WTC11 (cell line): ENCODE data around the gene FPR1. TPM values are rescaled to one million over a fixed set of nuclear protein-coding genes. Genes with fewer than 3 reads are reported as not detected.
A peak's percentile ranks its signal among the peaks of the same experiment; 100 is the strongest.

Source experiments
- ATAC-seq: fragments of 200-7000 bp; cut with Tn5 transposase; 2 replicates; pipeline ENCODE4 v1.10.0; 2021; ENCODE audit warnings: mild to moderate bottlenecking, moderate library complexity
- CTCF ChIA-PET: fragments of 300-600 bp; sonication (Branson Sonifier 250); formaldehyde crosslinking; loops from one replicate; lab custom pipeline; 2021; ENCODE audit warnings: antibody characterized with exemption; lab: Charles Lee
- POLR2A ChIA-PET: fragments of 350-600 bp; sonication (Branson Sonifier 250); formaldehyde crosslinking; loops from one replicate; lab custom pipeline; 2021; ENCODE audit warnings: antibody characterized with exemption; lab: Charles Lee
- DNase-seq: peaks from one replicate; pipeline ENCODE4 v3.0.0; 2021; ENCODE audit warnings: low spot score
- H3K27ac Mint-ChIP-seq: 2 replicates; pipeline ENCODE4 v1.8.0; 2021; ENCODE audit warnings: mixed read lengths
- H3K27me3 Mint-ChIP-seq: 2 replicates; pipeline ENCODE4 v1.8.0; 2021; ENCODE audit warnings: low read depth, mild to moderate bottlenecking, moderate library complexity, mixed read lengths
- H3K36me3 Mint-ChIP-seq: 2 replicates; pipeline ENCODE4 v1.8.0; 2021; ENCODE audit warnings: mixed read lengths
- H3K4me1 Mint-ChIP-seq: 2 replicates; pipeline ENCODE4 v1.8.0; 2022; ENCODE audit warnings: mixed read lengths
- H3K4me3 Mint-ChIP-seq: 2 replicates; pipeline ENCODE4 v1.8.0; 2021; ENCODE audit warnings: mild to moderate bottlenecking, moderate library complexity, mixed read lengths
- H3K9me3 Mint-ChIP-seq: 2 replicates; pipeline ENCODE4 v1.8.0; 2021; ENCODE audit warnings: mixed read lengths
- ATF2 ChIP-seq: sonication (generic); formaldehyde crosslinking; IDR thresholded peaks from 2 replicates; pipeline ENCODE4 v1.8.1; 2022; ENCODE audit warnings: low read depth, missing genetic modification reagents, borderline replicate concordance
- CREM ChIP-seq: sonication (generic); formaldehyde crosslinking; IDR thresholded peaks from 2 replicates; pipeline ENCODE4 v1.8.1; 2022; ENCODE audit warnings: mild to moderate bottlenecking, missing genetic modification reagents, moderate library complexity
- E2F4 ChIP-seq: sonication (generic); formaldehyde crosslinking; IDR thresholded peaks from 2 replicates; pipeline ENCODE4 v1.8.1; 2022; ENCODE audit warnings: low read depth, mild to moderate bottlenecking, moderate library complexity, missing genetic modification reagents, borderline replicate concordance
- GRHL2 ChIP-seq: fragments of 250-450 bp; sonication (Bioruptor Pico); IDR thresholded peaks from 2 replicates; pipeline ENCODE4 v1.8.0; 2022; ENCODE audit warnings: mild to moderate bottlenecking, moderate library complexity; ENCODE audit not compliant: insufficient replicate concordance, severe bottlenecking
- HMGXB4 ChIP-seq: sonication (generic); formaldehyde crosslinking; IDR thresholded peaks from 2 replicates; pipeline ENCODE4 v1.8.1; 2023; ENCODE audit warnings: mild to moderate bottlenecking, moderate library complexity, missing genetic modification reagents
- JAZF1 ChIP-seq: fragments of 250-450 bp; sonication (Bioruptor Pico); IDR thresholded peaks from 2 replicates; pipeline ENCODE4 v1.9.0; 2021; ENCODE audit warnings: moderate library complexity, mild to moderate bottlenecking, inconsistent platforms
- NFATC4 ChIP-seq: fragments of 250-450 bp; sonication (Bioruptor Pico); IDR thresholded peaks from 2 replicates; pipeline ENCODE4 v1.9.0; 2021; ENCODE audit warnings: mild to moderate bottlenecking
- NR3C1 ChIP-seq: sonication (generic); formaldehyde crosslinking; conservative IDR thresholded peaks from 2 replicates; pipeline ENCODE4 v1.8.1; 2023; ENCODE audit warnings: low read depth, mild to moderate bottlenecking, missing genetic modification reagents
- PREB ChIP-seq: sonication (generic); formaldehyde crosslinking; IDR thresholded peaks from 2 replicates; pipeline ENCODE4 v1.8.1; 2022; ENCODE audit warnings: mild to moderate bottlenecking, missing genetic modification reagents, moderate library complexity, borderline replicate concordance
- RELA ChIP-seq: sonication (generic); formaldehyde crosslinking; IDR thresholded peaks from 2 replicates; pipeline ENCODE4 v1.8.1; 2022; ENCODE audit warnings: missing genetic modification reagents, mild to moderate bottlenecking, borderline replicate concordance
- SMAD3 ChIP-seq: sonication (generic); formaldehyde crosslinking; IDR thresholded peaks from 2 replicates; pipeline ENCODE4 v1.8.0; 2022; ENCODE audit warnings: missing genetic modification reagents, mild to moderate bottlenecking, borderline replicate concordance
- TCF7 ChIP-seq: sonication (generic); formaldehyde crosslinking; IDR thresholded peaks from 2 replicates; pipeline ENCODE4 v1.8.0; 2022; ENCODE audit warnings: mild to moderate bottlenecking, low read depth, missing genetic modification reagents, moderate library complexity
- TEAD1 ChIP-seq: sonication (generic); formaldehyde crosslinking; IDR thresholded peaks from 2 replicates; pipeline ENCODE4 v1.8.0; 2022; ENCODE audit warnings: mild to moderate bottlenecking, missing genetic modification reagents
- TP53 ChIP-seq: sonication (generic); formaldehyde crosslinking; IDR thresholded peaks from 2 replicates; pipeline ENCODE4 v1.8.1; 2023; ENCODE audit warnings: mild to moderate bottlenecking, missing genetic modification reagents
- ZBTB21 ChIP-seq: sonication (generic); formaldehyde crosslinking; IDR thresholded peaks from 2 replicates; pipeline ENCODE4 v1.8.1; 2023; ENCODE audit warnings: mild to moderate bottlenecking, missing genetic modification reagents, borderline replicate concordance
- ZNF121 ChIP-seq: sonication (generic); formaldehyde crosslinking; IDR thresholded peaks from 2 replicates; pipeline ENCODE4 v1.8.0; 2023; ENCODE audit warnings: missing genetic modification reagents
- ZNF232 ChIP-seq: sonication (generic); formaldehyde crosslinking; IDR thresholded peaks from 2 replicates; pipeline ENCODE4 v1.8.0; 2022; ENCODE audit warnings: mild to moderate bottlenecking, missing genetic modification reagents
- ZNF416 ChIP-seq: fragments of 250-450 bp; sonication (Bioruptor Pico); IDR thresholded peaks from 2 replicates; pipeline ENCODE4 v1.9.0; 2021; ENCODE audit warnings: mild to moderate bottlenecking, inconsistent platforms
- ZNF423 ChIP-seq: fragments of 250-450 bp; sonication (Bioruptor Pico); IDR thresholded peaks from 2 replicates; pipeline ENCODE4 v2.1.2; 2022; ENCODE audit warnings: mild to moderate bottlenecking, moderate library complexity
- total RNA-seq: library from RNA; stranded (reverse); gene quantifications from 3 replicates; pipeline ENCODE4 v1.2.3, GENCODE V29; 2021
- TF ChIP-seq, protein P1 (sequence below): fragments of 250-450 bp; sonication (Bioruptor Pico); IDR thresholded peaks from 2 replicates; pipeline ENCODE4 v1.8.0; 2021; ENCODE audit warnings: mild to moderate bottlenecking
- TF ChIP-seq, protein P2 (sequence below): sonication (generic); formaldehyde crosslinking; IDR thresholded peaks from 2 replicates; pipeline ENCODE4 v1.8.1; 2022; ENCODE audit warnings: missing genetic modification reagents, borderline replicate concordance

The FPR1 gene
- total RNA-seq, 1 experiment from 2014 or later, result 0.72 TPM

GRCh38 chr19:51765086-51765485 lies 13.4 kb upstream of the FPR1 start:
- TF ChIP-seq SMAD3 (CRISPR knock-in tag), result no peak
- no peaks in the 10 kb centered on the region for H3K9me3 Mint-ChIP-seq
- DNase-seq (no peak), ATAC-seq (no peak)
- H3K27me3 Mint-ChIP-seq, result peaks cover 11% of the 10 kb centered on the region
- CTCF ChIA-PET, result no interaction called here
- peaks cover 7% of the 10 kb centered on the region for H3K4me1 Mint-ChIP-seq
- POLR2A ChIA-PET, result no interaction called here
- no peaks in the 10 kb centered on the region for H3K36me3 Mint-ChIP-seq
- H3K27ac Mint-ChIP-seq, result no peak overlapping the region
- H3K4me3 Mint-ChIP-seq, result no peak overlapping the region

- ChIA-PET POLR2A (no interaction called here), CTCF (interaction anchor here (0.9 to 1.4 kb wide), 2 partner anchors 16 to 57 kb away, joined by 3 to 13 read pairs; no protein-coding TSS in a partner anchor)
- Mint-ChIP-seq H3K27me3 (peaks cover 4% of the 10 kb centered on the region), H3K36me3 (no peaks in the 10 kb centered on the region), H3K4me1 (peaks cover 7% of the 10 kb centered on the region), H3K27ac (no peak overlapping the region), H3K4me3 (no peak overlapping the region), H3K9me3 (peaks cover 3% of the 10 kb centered on the region; the same call in 1 of the 2 replicates)
- DNase-seq (no peak), ATAC-seq (no peak)
- TF ChIP-seq ZNF416 (CRISPR knock-in tag) (no peak), PREB (CRISPR knock-in tag) (no peak), TP53 (CRISPR knock-in tag) (no peak), RELA (CRISPR knock-in tag) (no peak), TCF7 (CRISPR knock-in tag) (no peak), E2F4 (CRISPR knock-in tag) (no peak), ZNF423 (CRISPR knock-in tag) (no peak), ATF2 (CRISPR knock-in tag) (no peak), NR3C1 (CRISPR knock-in tag) (no peak)
- TF ChIP-seq, protein P1, sequence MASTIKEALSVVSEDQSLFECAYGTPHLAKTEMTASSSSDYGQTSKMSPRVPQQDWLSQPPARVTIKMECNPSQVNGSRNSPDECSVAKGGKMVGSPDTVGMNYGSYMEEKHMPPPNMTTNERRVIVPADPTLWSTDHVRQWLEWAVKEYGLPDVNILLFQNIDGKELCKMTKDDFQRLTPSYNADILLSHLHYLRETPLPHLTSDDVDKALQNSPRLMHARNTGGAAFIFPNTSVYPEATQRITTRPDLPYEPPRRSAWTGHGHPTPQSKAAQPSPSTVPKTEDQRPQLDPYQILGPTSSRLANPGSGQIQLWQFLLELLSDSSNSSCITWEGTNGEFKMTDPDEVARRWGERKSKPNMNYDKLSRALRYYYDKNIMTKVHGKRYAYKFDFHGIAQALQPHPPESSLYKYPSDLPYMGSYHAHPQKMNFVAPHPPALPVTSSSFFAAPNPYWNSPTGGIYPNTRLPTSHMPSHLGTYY (CRISPR knock-in tag), result no peak
- TF ChIP-seq, protein P2, sequence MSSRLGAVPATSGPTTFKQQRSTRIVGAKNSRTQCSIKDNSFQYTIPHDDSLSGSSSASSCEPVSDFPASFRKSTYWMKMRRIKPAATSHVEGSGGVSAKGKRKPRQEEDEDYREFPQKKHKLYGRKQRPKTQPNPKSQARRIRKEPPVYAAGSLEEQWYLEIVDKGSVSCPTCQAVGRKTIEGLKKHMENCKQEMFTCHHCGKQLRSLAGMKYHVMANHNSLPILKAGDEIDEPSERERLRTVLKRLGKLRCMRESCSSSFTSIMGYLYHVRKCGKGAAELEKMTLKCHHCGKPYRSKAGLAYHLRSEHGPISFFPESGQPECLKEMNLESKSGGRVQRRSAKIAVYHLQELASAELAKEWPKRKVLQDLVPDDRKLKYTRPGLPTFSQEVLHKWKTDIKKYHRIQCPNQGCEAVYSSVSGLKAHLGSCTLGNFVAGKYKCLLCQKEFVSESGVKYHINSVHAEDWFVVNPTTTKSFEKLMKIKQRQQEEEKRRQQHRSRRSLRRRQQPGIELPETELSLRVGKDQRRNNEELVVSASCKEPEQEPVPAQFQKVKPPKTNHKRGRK (CRISPR knock-in tag), result no peak
Observed at GRCh38 chr19:51761696-51762095, 10.0 kb upstream of the FPR1 start.

- ATAC-seq (peak; percentile 59), DNase-seq (no peak)
- CTCF ChIA-PET, result interaction anchor here (1.4 kb wide), 1 partner anchor 17 kb away, joined by 13 read pairs; no protein-coding TSS in a partner anchor
- Mint-ChIP-seq H3K27ac (no peak within 1 kb of the TSS), H3K27me3 (peaks cover 4% of the 10 kb centered on the region), H3K4me1 (peaks cover 7% of the 10 kb centered on the region), H3K9me3 (peaks cover 8% of the 10 kb centered on the region), H3K36me3 (no peaks in the 10 kb centered on the region), H3K4me3 (no peak within 1 kb of the TSS)
- POLR2A ChIA-PET, result no interaction called here
- TF ChIP-seq TCF7 (CRISPR knock-in tag) (no peak), JAZF1 (CRISPR knock-in tag) (no peak), TEAD1 (no peak), TP53 (CRISPR knock-in tag) (no peak), ZNF232 (CRISPR knock-in tag) (no peak), ZNF423 (CRISPR knock-in tag) (no peak), CREM (CRISPR knock-in tag) (no peak), HMGXB4 (no peak), ZNF121 (CRISPR knock-in tag) (no peak), ZBTB21 (CRISPR knock-in tag) (no peak), ATF2 (CRISPR knock-in tag) (no peak), GRHL2 (CRISPR knock-in tag) (no peak), NFATC4 (no peak)
Observed at GRCh38 chr19:51760697-51761356, 9.1 kb upstream of the FPR1 start, which contains the start of gene FPR2. FPR2 (plus strand) TSS chr19:51761180; CDS start chr19:51768659, 7,479 bp downstream.
